A204.1 (cell line): ENCODE data around the gene PTPN11.
"Not testable (repeated sequence)": the region's sequence is repeated elsewhere in the genome, so short reads cannot be mapped to it uniquely, and the experiment has no call there.

Source experiments
- FAIRE-seq: peaks from 2 replicates; lab custom pipeline; 2012; peaks lifted over from hg19 to GRCh38; lab: Jason Lieb, UNC

PTPN11 gene

DNA sequence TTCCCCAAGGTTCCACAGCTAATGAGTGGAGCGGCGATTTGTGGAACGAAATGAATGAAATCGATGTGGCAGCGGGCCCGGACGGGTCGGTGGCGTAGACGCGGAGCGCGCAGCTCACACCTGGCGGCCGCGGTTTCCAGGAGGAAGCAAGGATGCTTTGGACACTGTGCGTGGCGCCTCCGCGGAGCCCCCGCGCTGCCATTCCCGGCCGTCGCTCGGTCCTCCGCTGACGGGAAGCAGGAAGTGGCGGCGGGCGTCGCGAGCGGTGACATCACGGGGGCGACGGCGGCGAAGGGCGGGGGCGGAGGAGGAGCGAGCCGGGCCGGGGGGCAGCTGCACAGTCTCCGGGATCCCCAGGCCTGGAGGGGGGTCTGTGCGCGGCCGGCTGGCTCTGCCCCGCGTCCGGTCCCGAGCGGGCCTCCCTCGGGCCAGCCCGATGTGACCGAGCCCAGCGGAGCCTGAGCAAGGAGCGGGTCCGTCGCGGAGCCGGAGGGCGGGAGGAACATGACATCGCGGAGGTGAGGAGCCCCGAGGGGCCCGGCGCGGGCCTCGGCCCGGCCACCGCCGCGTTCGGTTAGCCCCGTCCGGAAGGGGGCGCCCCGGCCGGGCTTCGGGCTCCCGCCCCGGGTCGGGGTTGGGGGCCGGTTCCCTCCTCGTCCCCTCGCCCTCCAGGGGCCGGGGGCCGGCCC lies at the start of gene PTPN11:
TSS of gene PTPN11 (plus strand) at position 340 of the 689 bp plus-strand sequence. CDS start at position 505, 165 bp downstream.
- no peak for FAIRE-seq

DNA sequence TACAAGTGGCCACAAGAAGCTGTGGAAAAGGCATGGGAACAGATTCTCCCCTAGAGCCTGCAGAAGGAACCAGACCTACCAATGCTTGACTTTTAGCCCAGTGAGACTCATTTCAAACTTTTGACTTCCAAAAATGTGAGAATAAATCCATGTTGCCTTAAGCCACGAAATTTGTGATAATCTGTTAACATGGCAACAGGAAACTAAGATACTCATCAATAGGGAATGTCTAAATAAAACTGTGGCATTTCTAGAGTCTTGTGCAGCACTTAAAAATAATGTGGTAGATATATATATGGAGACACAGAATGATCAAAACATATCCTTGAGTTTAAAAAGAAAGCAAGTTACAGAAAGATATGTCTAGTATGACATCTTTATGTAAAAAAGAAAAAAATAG lies 48.5 kb upstream of the PTPN11 start:
- no peak for FAIRE-seq

DNA sequence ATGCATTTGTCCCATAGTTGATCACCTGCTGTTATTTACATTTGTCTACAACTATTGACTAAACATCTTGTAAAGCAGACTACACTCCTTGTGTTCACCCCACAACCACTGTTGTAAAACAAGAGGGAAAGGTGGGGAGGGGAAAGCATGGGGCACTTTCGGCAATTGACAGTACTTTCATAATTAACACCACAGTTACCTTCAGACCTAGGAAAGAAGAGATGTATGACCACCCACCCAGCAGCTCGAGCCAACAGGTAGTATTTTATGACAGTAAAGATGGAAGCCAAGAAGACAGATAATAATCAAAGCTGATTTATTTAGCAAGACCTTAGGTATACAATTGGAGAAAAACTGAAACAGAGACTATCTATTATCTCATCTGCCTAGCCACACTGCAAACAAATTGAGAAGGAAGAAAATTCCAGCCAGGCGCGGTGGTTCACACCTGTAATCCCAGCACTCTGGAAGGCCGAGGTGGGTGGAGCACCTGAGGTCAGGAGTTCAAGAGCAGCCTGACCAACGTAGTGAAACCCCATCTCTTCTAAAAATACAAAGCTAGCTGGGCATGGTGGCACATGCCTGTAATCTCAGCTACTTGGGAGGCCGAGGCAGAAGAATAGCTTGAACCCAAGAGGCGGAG lies 47.8 kb upstream of the PTPN11 start:
- no peak for FAIRE-seq

DNA sequence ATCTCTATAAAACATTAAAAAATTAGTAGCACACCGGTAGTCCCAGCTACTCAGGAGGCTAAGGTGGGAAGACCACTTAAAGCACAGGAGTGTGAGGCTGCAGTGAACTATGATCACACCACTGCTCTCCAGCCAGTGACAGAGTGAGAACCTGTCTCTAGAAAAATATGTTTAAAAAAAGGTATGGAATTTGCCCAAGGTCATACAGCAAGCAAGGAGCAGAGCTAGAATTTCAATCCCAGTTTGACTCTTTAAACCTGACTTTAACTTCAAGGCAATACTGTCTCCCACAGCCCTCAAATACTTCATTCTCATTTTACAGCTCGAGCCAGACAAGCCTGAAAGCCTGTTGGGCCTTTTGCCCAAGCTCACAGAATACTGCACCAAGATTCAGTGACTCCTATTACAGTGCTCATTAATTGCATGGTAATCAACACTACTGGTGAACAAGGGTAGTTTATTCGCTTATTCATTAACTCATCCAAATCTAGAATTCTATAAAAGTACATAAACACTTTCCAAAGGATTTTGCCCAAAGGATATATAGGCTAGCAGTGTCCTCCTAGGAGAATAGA lies 44.5 kb upstream of the PTPN11 start:
- FAIRE-seq, result no peak

DNA sequence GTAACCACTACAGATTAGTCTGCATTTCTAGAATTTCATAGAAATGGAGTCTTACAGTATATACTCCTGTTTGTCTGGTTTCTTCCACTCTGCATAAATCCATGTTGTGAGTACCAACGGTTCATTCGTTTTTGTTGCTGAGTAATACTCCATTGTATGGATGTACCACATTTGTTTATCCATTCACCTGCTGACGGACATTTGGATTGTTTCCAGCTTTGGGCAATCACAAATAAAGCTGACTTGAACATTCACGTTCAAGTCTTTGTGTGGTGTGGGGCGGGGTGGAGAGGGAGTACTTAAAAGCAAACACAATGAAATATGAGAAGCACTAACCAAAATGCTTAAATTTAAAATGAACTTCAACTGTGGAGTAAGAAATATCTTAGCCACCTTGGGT lies 43.6 kb upstream of the PTPN11 start:
- FAIRE-seq, result no peak

DNA sequence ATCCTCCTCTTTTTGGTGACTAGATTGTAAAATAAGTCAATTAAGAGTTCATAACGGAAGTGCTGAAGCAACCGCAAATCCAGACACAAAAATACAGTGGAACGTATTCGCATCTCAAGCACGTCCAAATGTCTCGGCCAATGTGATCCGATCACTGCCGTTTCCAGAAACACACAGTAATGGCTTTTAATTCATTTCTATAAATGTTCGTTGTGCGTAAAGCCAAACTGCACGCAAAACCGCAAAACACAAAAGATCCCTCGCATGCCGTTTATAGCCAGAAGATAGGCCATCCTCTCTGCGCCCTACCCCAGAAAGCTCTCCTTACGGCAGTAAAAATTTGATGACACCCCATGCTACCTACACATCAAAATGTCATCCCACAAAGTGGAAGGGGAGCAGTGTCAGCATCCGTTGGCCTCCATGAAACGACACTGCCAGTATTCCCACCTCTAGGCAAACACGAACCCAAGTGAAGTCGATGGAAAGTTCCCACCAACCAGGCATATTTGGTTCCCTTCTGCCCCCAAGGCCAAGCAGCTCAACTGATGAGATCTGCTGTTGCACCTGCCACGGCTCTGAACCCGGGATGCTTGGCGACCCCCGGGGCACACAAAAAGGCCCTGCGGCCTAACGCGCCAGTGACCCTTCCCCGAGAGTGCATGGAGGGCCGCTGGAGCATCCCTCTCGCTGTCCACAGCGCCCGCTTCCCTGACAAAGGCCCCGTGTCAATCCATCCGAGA lies 37.9 kb upstream of the PTPN11 start:
- FAIRE-seq, result no peak

DNA sequence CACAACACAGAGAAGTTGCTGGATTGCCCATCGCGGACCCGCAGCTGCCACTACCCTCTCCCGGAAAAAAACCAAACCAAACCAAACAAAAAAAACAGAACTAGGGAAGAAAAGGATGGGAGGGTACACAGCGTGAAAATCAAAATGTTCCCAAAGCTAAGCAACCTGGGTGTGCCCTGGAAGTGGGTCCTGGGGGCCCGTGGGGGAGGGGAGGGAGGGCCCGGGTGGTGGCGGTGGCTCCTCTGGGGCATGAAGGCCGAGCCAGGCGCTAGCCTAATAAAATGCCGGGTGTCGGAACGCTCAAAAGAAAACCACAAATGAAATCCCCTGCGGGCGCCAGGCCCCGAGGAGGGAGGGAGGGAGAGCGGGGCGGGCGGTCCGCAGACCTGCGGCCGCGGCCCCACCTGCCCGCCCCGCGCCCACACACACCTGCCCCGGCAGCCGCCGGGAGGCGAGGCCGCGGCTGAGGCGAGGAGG lies 37.3 kb upstream of the PTPN11 start:
- no peak for FAIRE-seq

DNA sequence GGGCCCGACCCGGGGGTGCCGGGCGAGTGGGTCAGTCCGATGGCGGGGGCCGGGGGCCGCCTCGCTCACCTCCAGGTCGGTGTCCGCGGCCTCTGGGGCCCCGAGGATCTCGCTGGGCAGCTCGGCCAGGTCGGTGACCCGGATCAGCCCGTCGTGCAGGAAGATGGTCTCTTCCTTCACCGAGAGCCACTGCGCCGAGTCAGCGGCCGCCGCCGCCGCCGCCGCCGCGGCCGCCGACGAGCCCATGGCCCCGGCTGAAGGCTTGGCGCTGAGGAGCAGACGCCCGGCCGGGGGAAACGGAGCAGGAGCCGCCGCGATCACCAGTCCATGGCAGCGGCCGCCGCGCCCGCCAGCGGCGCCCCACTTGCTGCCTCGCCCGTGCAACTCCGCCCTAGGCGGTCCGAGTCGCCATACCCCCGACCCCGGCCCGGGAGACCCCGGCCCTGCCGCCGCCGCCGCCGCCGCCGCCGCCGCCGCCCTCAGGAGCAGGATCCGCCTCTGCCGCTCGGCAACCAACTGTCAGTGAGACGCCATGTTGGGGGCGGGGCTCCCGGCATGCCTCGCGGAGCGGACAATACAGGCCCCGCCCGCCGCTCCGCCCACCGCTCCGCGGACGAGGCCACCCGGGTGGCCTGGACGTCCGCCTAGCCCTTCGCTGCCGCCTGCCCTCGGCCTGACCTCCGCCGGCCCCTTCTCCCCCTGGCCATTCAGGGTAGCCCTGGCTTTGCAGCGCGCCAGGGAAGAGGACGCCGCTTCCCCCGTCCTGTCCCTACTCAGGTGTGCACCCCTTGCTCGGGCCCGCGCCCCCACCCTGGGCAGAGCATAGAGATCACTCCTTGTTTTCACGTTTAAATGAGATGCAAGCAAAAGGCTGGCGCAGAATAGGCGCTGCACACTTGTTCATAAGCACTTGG lies 36.6 kb upstream of the PTPN11 start, which contains the start of gene HECTD4:
TSS of gene HECTD4 (minus strand) at position 549 of the 914 bp plus-strand sequence. CDS start at position 246, 303 bp downstream.
- FAIRE-seq, result no peak

DNA sequence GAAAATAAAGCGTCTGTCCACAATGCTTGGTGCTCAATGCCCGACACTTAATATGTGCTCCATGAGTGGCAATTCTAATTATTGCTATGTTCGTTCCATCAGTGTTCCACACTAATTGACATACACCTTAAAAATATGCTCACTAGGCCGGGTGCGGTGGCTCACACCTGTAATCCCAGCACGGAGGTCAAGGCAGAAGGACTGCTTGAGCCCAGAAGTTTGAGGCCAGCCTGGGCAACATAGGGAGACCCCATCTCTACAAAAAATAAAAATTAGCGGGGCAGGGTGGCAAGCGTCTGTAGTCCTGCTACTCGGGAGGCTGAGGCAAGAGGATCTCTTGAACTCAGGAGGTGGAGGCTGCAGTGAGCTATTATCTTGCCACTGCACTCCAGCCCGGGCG lies 35.9 kb upstream of the PTPN11 start:
- FAIRE-seq, result no peak

DNA sequence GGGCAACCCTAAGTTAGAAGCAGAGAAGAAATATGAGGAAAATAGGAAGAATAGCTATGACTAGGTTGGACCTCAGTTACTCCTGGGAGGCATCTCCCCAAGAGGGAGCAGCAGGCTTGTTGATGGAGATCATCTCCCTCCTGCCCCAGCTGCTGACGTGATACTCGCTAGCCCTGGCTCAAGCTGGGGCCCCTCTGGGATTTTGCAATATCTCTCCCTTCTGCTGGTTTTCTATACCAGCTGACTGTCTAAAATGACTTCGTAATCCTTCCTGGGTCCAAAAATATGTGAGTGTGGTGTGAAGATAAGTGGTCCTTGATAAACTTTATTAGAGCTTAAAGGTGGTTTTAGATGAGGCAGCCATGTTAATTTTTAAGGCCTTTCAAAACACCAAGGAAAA lies 32.0 kb upstream of the PTPN11 start:
- no peak for FAIRE-seq

DNA sequence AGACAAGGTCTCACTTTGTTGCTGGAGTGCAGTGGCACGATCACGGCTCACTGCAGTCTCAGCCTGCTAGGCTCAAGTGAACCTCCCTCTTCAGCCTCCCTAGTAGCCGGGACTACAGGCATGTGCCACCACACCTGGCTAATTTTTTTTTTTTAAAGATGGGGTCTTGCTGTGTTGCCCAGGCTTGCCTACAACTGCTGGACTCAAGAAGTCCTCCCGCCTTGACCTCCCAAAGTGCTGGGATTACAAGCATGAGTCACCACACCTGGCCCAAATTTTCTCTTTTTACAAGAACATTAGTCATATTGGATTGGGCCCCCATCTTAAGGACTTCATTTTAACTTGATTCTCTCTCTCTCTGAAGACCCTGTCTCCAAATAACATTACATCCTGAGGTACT lies 29.5 kb upstream of the PTPN11 start:
- FAIRE-seq, result no peak

DNA sequence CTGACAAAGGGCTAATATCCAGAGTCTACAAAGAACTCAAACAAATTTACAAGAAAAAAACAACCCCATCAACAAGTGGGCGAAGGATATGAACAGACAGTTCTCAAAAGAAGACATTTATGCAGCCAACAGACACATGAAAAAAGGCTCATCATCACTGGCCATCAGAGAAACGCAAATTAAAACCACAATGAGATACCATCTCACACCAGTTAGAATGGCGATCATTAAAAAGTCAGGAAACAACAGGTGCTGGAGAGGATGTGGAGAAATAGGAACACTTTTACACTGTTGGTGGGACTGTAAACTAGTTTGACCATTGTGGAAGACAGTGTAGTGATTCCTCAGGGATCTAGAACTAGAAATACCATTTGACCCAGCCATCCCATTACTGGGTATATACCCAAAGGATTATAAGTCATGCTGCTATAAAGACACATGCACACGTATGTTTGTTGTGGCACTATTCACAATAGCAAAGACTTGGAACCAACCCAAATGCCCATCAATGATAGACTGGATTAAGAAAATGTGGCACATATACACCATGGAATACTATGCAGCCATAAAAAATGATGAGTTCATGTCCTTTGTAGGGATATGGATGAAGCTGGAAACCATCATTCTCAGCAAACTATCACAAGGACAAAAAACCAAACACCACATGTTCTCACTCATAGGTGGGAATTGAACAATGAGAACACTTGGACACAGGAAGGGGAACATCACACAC lies 28.7 kb upstream of the PTPN11 start:
- FAIRE-seq, result not testable (repeated sequence)

DNA sequence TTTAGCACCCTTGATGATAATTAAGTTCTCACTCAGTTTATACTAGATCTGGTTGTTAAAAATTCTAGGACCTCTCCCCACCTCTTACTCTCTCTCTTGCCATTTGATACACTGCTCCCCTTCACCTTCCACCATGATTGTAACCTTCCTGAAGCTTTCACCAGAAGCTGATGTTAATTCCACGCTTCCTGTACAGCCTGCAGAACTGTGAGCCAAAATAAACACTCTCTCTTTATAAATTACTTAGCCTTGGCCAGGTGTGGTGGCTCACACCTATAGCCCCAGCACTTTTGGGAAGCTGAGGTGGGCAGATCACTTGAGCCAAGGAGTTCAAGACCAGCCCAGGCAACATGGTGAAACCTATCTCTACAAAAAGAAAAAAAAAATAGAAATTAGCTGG lies 25.4 kb upstream of the PTPN11 start:
- FAIRE-seq, result no peak

DNA sequence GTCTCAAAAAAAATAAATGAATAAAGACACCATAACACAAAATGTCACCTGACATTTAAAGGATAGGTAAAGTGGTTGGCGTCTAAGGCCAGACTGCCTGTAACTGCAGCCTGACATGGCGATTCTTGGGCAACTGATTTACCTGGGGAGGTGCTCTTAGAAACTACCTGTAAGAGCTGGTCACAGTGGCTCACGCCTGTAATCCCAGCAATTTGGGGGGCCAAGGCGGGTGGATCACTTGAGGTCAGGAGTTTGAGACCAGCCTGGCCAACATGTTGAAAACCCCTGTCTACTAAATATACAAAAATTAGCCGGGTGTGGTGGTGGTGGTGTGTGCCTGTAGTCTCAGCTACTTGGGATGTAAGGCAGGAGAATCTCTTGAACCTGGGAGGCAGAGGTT lies 17.7 kb upstream of the PTPN11 start:
- no peak for FAIRE-seq

DNA sequence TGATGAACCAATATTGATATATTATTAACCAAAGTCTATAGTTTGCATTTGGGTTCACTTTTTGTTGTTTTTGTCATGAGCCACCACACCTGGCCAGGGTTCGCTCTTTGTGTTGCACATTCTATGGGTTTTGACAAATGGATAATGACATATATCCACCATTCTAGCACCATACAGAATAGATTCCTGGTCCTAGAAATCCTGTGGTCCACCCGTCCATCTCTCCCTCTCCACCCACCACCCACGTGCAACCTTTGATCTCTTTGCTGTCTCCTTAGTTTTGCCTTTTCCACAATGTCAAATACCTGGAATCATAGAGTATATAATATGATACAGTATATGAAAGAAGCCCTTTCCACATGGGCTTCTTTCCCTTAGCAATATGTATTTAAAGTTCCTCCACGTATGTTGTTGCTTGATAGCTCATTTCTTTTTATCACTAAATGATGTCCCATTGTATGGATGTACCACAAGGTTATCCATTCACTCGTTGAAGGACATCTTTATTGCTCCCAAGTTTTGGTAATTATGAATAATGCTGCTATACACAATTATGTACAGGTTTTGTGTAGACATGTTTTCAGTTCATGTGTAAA lies 16.7 kb upstream of the PTPN11 start:
- no peak for FAIRE-seq

DNA sequence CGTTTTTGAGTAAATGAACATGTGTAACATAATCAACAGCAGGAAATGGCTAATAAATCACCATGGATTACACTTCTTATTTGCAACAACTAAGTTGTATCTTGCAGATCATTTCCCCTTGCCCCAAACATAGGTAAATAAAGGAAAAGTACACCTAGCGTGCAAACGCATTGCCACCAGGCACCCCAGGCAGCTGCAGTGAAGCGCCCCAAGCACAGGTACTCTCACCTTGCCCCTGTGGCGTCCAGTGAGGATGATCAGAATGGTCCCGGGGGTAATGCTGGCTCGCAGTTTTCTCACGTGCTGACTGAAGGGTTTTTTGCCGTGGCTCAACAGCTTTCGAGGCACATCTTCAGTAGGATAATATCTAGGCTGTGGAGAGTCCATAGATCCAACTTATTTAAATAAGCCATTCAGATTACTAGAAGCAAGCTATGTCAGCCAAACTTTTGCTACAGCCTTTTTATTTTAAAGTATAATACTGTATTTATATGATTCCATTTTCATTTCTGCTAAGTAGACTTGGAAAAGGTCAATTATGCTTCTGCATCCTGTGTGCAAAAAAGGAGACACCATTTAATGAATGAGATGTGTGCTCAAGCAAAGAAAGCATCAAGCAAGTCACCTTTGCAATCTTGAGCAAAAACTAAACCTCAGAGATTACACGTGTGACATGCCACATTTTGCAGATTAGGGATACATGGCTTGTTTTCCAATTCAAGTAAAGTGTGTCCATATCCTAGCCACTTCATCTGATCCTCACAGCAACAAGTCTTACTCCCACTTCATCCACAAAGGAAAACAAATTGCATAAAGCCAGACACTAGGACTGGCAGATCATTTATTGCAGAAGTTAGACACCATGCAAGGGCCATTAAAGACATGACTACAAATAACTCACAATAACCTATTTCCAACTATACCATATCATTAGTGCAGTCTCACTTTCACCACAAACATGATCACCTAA lies 11.9 kb upstream of the PTPN11 start:
- no peak for FAIRE-seq

DNA sequence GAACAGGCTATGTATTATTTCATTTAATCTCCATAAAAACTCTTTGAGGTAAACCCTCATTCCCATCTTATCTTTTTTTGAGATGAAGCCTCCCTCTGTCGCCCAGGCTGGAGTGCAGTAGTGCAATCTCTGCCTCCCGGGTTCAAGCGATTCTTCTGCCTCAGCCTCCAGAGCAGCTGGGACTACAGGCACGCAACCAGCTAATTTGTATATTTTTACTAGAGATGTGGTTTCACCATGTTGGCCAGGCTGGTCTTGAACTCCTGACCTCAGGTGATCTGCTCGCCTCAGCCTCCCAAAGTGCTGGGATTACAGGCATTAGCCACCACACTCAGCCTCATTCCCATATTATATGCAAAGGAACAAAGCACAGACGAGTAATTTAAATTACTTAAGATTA lies 11.1 kb upstream of the PTPN11 start:
- not testable (repeated sequence) for FAIRE-seq

DNA sequence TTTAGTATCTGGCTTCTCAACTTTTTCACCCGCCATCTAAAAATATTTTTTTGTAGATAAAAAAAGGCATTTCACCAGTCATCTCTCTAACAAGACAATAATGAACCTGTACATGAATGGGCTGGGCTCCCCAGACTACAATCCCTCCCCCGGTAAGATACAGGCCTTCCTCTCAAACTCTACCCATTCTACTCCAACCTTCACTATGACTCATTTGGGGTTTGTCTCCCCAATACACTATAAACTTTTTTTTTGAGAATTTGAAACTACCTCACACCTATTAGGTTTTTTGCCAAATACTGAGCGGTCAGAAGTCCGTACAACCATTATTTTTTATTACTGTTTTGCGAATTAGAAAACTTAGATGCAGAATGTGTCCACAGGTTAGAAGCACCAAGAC lies 10.1 kb upstream of the PTPN11 start:
- no peak for FAIRE-seq
